Spleen (tissue), 7 donors: ENCODE data around the gene GBA2.

Experiments used
- CTCF ChIP-seq, 11 experiments: fragments of 200-600 bp in 7 of 11; fragments of 450-650 bp in 4 of 11; sonication (generic) in 4 of 11; IDR thresholded peaks in 8 of 11; conservative IDR thresholded peaks in 3 of 11; 1 replicate in 7 of 11; 2 replicates in 4 of 11; pipeline versions ENCODE4 v1.4.0 to v1.8.0; 2016 to 2021; ENCODE audit warnings: antibody characterized with exemption in 11 of 11, inconsistent platforms in 4 of 11, mild to moderate bottlenecking in 1 of 11
- POLR2A ChIP-seq, 3 donors: fragments of 450-650 bp; IDR thresholded peaks; one replicate each; pipeline ENCODE4 v1.5.1; 2017; ENCODE audit warnings: antibody characterized with exemption in 3 of 3, mild to moderate bottlenecking in 1 of 3
- POLR2AphosphoS5 ChIP-seq, 3 donors: sonication (generic); formaldehyde crosslinking; IDR thresholded peaks; one replicate each; pipeline ENCODE4 v1.5.1; 2017; ENCODE audit warnings: antibody characterized with exemption in 3 of 3
- donor health status: DM: no; HTN: no; CAD: no; lungs with moderate emphysema.
- donor health status: DM: no; HTN: no; CAD: no.
- donor health status: DM: no; HTN: no; CAD: no.

GRCh38 chr9:35719546-35719945 lies 29.5 kb downstream of the GBA2 start:
- TF ChIP-seq CTCF (IDR thresholded peaks at IDR 0.05 in 8 of 11, conservative IDR thresholded peaks at IDR 0.05 in 3 of 11) (no peak), POLR2A (IDR thresholded peaks at IDR 0.05) (no peak), POLR2AphosphoS5 (IDR thresholded peaks at IDR 0.05) (no peak)
